Activated CD8-positive, alpha-beta memory T cell treated with anti-CD3 and anti-CD28 coated beads, Interleukin-2, amount 10 ng/mL, durations not matched to agents 7 days and 5 days (primary cell): ENCODE results near the gene ADAMTS14. TPM values are rescaled to one million over a fixed set of nuclear protein-coding genes. Genes with fewer than 3 reads are reported as not detected.

Source experiments
- ATAC-seq: fragments of 150-1000 bp; cut with Tn5 transposase; one replicate; pipeline ENCODE4 v1.10.0; 2021; ENCODE audit warnings: moderate library complexity
- CTCF ChIA-PET: fragments of 350-600 bp; sonication (Branson Sonifier 250); formaldehyde crosslinking; loops from one replicate; lab custom pipeline; 2021; ENCODE audit warnings: antibody characterized with exemption; lab: Charles Lee
- DNase-seq: peaks from one replicate; pipeline ENCODE4 v3.0.0-alpha.2; 2020
- H3K27ac Mint-ChIP-seq: one replicate; pipeline ENCODE4 v1.8.0; 2021; ENCODE audit warnings: mild to moderate bottlenecking, mixed read lengths
- H3K27me3 Mint-ChIP-seq: one replicate; pipeline ENCODE4 v1.8.0; 2021; ENCODE audit warnings: mixed read lengths
- H3K36me3 Mint-ChIP-seq: one replicate; pipeline ENCODE4 v1.8.0; 2021; ENCODE audit warnings: mild to moderate bottlenecking, mixed read lengths
- H3K4me1 Mint-ChIP-seq: one replicate; pipeline ENCODE4 v1.8.0; 2021; ENCODE audit warnings: mixed read lengths
- H3K4me3 Mint-ChIP-seq: one replicate; pipeline ENCODE4 v1.8.0; 2021; ENCODE audit warnings: mild to moderate bottlenecking, moderate library complexity, mixed read lengths
- H3K9me3 Mint-ChIP-seq: one replicate; pipeline ENCODE4 v1.8.0; 2022; ENCODE audit warnings: low read depth, mixed read lengths
- total RNA-seq, 2 experiments: library from RNA; stranded (reverse); gene quantifications; one replicate each; pipeline ENCODE4 v1.2.3, GENCODE V29; 2021

The ADAMTS14 gene
- total RNA-seq, 2 experiments from 2014 or later = 0.15 to 0.19 TPM

DNA sequence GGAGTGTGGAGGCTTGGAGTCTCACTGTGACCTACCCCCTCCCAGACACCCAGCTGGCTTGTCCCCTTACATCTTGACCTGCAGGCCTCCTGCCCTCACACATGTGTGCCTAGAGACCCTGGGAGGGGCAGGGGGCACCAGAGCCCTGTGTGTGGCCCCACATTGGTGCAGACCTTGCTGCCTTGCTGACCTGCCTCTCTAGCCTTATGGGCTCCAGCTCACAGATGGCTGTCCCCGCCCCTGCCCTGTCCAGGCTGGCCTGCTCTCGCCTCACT, 9.4 kb downstream of the ADAMTS14 start:
- H3K27me3 Mint-ChIP-seq = no peaks in the 10 kb centered on the region
- H3K4me1 Mint-ChIP-seq = peaks cover 14% of the 10 kb centered on the region
- no peak overlapping the region for H3K27ac Mint-ChIP-seq
- CTCF ChIA-PET = interaction anchor here (0.9 to 1.0 kb wide), 2 partner anchors 77 to 220 kb away, joined by 3 to 4 read pairs; no protein-coding TSS in a partner anchor
- no peaks in the 10 kb centered on the region for H3K36me3 Mint-ChIP-seq
- no peak overlapping the region for H3K4me3 Mint-ChIP-seq
- ATAC-seq = no peak
- no peak for DNase-seq
- no peaks in the 10 kb centered on the region for H3K9me3 Mint-ChIP-seq

DNA sequence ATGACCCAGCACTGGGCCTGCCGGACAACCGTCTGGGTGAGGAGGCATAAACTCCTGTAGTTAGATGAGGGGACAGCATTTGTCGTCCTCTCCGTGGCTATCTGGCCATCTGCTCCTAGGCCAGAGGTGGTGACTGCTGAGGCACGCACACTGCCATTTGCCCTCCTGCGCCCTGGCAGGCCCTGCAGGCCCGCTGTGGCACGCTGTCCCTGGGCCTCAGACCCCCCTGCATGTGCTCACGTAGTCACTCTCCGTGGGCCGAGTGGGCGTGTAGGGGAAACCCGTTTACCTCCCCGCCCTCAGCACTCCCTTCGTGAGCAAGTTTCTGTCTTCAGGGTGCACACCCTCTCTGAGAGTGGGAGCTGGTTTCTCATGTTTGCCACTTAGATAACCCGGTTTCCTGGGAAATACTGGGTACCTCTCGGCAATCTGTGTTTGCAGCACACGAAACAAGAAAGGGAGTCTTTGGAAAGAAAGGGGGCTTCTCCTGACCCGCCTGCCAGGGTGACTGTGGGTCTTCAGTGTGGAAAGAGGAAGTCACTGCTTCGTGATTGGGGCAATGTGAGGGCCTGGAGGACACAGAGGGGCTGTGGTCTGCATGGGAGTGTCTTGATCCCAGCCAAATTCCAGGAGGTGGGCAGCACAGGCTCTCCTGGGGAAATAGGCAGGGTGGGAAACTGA, 10.8 kb downstream of the ADAMTS14 start:
- Mint-ChIP-seq H3K4me1 (peaks cover 10% of the 10 kb centered on the region), H3K36me3 (no peaks in the 10 kb centered on the region), H3K27ac (no peak overlapping the region), H3K27me3 (no peaks in the 10 kb centered on the region), H3K9me3 (no peaks in the 10 kb centered on the region), H3K4me3 (no peak overlapping the region)
- ATAC-seq = no peak
- CTCF ChIA-PET = no interaction called here
- no peak for DNase-seq

DNA sequence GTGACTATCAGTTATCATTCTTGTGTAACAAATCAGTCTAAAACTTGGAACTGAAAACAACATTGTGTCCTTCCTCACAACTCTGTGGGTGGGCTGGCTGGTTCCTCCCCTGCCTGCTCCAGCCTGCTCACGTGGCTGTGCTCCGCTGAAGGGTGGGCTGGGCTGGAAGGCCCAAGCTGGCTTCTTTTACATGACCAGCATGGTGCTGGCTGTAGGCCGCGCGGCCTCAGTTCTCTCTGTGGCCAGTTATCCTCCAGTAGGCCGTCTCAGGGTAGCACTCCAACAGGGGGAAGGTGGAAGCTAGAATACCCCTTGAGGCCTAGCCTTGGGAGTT, 11.3 kb downstream of the ADAMTS14 start:
- no peak overlapping the region for H3K4me3 Mint-ChIP-seq
- CTCF ChIA-PET = interaction anchor here (0.9 kb wide), 1 partner anchor 17 kb away, joined by 3 read pairs; no protein-coding TSS in a partner anchor
- no peak overlapping the region for H3K27ac Mint-ChIP-seq
- ATAC-seq (no peak), DNase-seq (no peak)
- H3K9me3 Mint-ChIP-seq = no peaks in the 10 kb centered on the region
- no peaks in the 10 kb centered on the region for H3K27me3 Mint-ChIP-seq
- peaks cover 8% of the 10 kb centered on the region for H3K4me1 Mint-ChIP-seq
- no peaks in the 10 kb centered on the region for H3K36me3 Mint-ChIP-seq

DNA sequence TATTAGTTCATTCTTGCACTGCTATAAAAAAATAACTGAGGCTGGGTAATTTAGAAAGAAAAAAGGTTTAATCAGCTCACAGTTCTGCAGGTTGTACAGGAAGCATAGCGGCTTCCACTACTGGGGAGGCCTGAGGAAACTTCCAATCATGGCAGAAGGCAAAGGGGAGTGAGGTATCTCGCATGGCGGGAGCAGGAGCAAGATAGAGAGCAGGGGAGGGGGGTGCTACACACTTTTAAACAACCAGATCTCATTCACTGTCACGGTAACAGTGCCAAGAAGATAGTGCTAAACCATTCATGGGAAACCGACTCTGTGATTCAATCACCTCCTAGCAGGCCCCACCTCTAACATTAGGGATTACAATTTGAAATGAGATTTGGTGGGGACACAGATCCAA, 11.6 kb downstream of the ADAMTS14 start:
- CTCF ChIA-PET = interaction anchor here (0.9 kb wide), 1 partner anchor 18 kb away, joined by 3 read pairs; no protein-coding TSS in a partner anchor
- Mint-ChIP-seq H3K27me3 (no peaks in the 10 kb centered on the region), H3K4me1 (peaks cover 8% of the 10 kb centered on the region), H3K9me3 (no peaks in the 10 kb centered on the region), H3K36me3 (no peaks in the 10 kb centered on the region), H3K27ac (no peak overlapping the region), H3K4me3 (no peak overlapping the region)
- no peak for ATAC-seq
- DNase-seq = no peak

DNA sequence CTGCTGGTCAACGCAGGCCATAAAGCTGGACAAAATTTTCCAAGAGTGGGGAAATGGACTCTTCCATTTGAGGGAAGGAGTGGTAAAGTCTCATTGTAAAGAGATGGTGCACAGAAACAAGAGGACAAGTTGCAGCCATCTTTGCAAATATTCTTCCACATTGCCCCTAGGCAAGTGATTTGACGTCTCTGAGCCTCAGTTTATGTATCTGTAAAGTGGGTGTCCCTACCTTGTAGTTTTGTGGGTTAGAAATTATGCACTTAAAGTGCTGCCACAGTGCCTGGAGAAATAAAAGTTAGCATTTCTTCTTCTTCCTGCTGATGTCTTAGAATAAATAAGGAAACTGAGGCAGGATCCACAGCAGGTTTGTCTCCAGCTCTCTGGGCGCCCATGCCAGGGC, 12.1 kb downstream of the ADAMTS14 start:
- Mint-ChIP-seq H3K9me3 (no peaks in the 10 kb centered on the region), H3K4me3 (no peak overlapping the region), H3K27ac (no peak overlapping the region), H3K27me3 (no peaks in the 10 kb centered on the region), H3K4me1 (peaks cover 8% of the 10 kb centered on the region), H3K36me3 (no peaks in the 10 kb centered on the region)
- CTCF ChIA-PET = interaction anchor here (0.9 kb wide), 1 partner anchor 18 kb away, joined by 3 read pairs; no protein-coding TSS in a partner anchor
- ATAC-seq (no peak), DNase-seq (no peak)

DNA sequence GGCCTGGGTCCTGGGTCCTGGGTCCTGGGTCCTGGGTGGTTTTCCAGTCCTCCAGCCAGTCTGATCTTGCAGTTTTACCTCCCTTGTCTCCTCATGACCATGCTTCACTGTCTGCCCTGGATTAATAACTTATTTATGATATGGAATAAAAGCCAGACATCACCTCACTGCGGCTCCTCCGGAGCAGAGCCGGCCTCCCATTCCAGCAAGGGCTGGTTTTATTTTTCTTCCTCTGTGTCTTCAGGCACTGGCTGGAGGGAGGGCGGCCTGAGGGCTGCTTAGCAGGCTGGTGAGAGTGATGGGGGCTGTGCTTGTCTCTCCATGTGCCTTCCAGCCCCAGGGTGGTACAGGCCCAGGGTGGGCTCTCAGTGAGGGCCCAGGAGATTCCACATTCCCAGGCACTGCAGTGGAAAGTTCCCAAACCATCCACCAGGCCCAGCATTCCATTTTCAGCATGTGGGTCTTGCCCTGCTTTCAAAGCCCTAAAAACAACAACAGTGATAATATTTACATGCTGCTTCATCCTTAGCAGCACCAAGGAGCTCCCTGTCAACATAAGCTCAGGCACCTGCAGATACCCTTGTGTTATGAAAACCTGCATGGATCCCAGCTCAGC, 12.6 kb downstream of the ADAMTS14 start:
- no peaks in the 10 kb centered on the region for H3K36me3 Mint-ChIP-seq
- ATAC-seq (no peak), DNase-seq (no peak)
- CTCF ChIA-PET = no interaction called here
- no peak overlapping the region for H3K4me3 Mint-ChIP-seq
- H3K9me3 Mint-ChIP-seq = no peaks in the 10 kb centered on the region
- H3K27me3 Mint-ChIP-seq = no peaks in the 10 kb centered on the region
- H3K27ac Mint-ChIP-seq = no peak overlapping the region
- peaks cover 8% of the 10 kb centered on the region for H3K4me1 Mint-ChIP-seq

DNA sequence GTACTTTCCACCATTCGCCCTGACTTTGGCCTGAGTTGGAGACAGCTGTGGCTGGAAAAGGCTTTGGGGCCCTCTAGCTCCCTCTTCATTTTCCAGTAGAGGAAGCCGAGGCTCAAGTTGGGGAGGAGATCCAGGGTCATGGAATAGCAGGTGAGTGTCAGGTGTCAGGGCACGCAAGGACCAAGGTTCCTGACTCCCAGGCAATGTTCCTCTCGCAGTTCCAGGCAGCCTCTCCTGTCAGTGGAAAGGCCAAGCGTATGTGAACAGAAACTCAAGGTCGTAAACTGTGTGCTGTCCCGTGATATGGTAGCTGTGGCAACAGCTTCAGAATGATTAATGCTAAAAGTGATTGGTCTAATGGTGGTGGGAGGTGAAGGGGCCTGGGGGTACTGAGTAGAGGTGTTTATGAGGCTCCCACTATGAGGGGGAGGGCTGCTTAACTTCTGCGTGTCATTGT, 13.2 kb downstream of the ADAMTS14 start:
- peaks cover 8% of the 10 kb centered on the region for H3K4me1 Mint-ChIP-seq

DNA sequence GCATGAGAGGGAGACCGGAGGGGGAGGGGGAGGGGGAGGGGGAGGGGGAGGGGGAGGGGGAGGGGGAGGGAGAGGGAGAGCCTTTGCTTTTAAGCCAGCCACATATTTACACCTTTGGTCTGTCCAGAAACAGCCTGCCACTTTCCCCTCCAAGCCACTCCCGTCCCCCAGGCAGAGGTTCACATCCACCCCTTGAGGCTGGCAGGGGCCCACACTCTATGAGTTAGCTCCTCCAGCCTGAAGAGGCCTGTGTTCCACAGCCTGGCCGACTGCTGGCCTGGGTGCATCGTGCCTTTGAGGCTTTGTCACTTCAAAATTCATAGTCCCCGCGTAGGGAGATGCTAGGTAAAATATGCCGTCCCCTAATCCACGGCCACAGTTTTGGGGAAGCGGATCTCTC, 16.5 kb downstream of the ADAMTS14 start:
- no peak overlapping the region for H3K4me3 Mint-ChIP-seq
- H3K36me3 Mint-ChIP-seq = no peaks in the 10 kb centered on the region
- no peak for ATAC-seq

More for the DNA sequence above, 13.2 kb downstream of the ADAMTS14 start:
- no peak for DNase-seq
- Mint-ChIP-seq H3K36me3 (no peaks in the 10 kb centered on the region), H3K27ac (no peak overlapping the region), H3K27me3 (no peaks in the 10 kb centered on the region), H3K9me3 (no peaks in the 10 kb centered on the region), H3K4me3 (no peak overlapping the region)
- ATAC-seq = no peak
- CTCF ChIA-PET = no interaction called here

DNA sequence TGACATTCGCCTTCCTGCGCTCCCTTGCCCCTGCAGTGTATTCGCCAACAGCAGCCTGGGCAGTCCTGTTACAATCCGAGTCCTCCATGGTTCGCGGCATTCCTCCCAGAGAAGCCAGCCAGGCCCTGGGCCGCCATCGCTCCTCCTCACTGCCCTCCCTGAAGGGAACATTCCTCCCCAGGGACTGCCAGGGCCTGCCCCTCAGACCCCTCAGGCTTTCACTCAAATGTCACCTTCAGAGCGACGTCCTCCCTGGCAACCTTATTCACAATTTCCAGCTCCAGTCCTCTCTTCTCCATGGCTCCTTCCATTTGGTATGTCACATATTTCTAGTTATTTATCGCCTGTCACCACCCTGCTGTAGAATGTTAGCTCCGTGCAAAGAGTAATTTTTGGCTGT, 17.4 kb downstream of the ADAMTS14 start:
- no peaks in the 10 kb centered on the region for H3K36me3 Mint-ChIP-seq
- ATAC-seq (no peak), DNase-seq (no peak)
- no peaks in the 10 kb centered on the region for H3K9me3 Mint-ChIP-seq
- no peak overlapping the region for H3K4me3 Mint-ChIP-seq
- CTCF ChIA-PET = no interaction called here
- H3K27ac Mint-ChIP-seq = no peak overlapping the region
- H3K27me3 Mint-ChIP-seq = peaks cover 8% of the 10 kb centered on the region
- H3K4me1 Mint-ChIP-seq = no peaks in the 10 kb centered on the region

More for the DNA sequence above, 16.5 kb downstream of the ADAMTS14 start:
- no peak for DNase-seq
- no peaks in the 10 kb centered on the region for H3K4me1 Mint-ChIP-seq
- H3K27ac Mint-ChIP-seq = no peak overlapping the region
- H3K27me3 Mint-ChIP-seq = peaks cover 8% of the 10 kb centered on the region
- CTCF ChIA-PET = no interaction called here
- no peaks in the 10 kb centered on the region for H3K9me3 Mint-ChIP-seq

DNA sequence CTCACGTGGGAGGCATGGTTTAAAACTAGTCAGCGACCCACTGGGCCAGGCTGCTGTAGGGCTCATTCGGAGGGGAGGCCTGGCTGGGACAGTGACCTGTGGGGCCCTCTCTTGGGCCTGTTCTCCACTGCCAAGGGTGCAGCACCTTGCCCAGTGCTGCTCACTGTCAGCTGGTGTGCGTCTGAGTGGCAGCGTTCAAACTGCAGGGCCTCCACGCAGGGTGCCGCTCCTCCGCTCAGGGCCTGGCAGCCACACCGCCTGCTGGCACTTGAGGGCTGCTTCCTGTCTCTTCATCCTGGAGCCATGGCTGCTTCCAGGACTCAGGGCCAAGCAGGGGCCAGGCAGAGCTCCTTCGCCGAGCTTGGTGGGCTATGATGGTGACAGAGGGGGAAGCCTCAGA, 18.3 kb downstream of the ADAMTS14 start:
- peaks cover 8% of the 10 kb centered on the region for H3K27me3 Mint-ChIP-seq
- DNase-seq (no peak), ATAC-seq (no peak)
- H3K4me1 Mint-ChIP-seq = no peaks in the 10 kb centered on the region
- no peaks in the 10 kb centered on the region for H3K9me3 Mint-ChIP-seq
- no peak overlapping the region for H3K27ac Mint-ChIP-seq
- H3K4me3 Mint-ChIP-seq = no peak overlapping the region
- H3K36me3 Mint-ChIP-seq = no peaks in the 10 kb centered on the region
- CTCF ChIA-PET = no interaction called here

DNA sequence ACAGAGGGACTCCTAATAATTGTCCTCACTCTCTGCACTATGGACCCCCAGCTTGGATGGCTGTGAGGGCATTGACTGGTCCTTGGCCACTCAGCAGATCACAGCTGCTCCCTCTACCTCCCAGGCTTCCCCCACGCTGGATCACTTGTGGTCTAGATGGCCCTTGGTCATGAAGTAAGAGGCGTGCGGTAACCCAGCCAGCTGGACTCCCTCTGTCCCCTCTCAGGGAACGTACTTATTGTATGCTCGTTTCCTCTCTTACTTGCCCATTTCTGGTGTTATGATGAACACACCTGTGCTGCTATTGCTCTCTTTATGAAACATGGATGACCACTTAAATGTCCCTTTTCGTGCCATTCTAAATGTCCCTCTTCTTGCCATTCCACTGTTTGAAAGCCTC, 19.3 kb downstream of the ADAMTS14 start:
- Mint-ChIP-seq H3K36me3 (no peaks in the 10 kb centered on the region), H3K27me3 (peaks cover 8% of the 10 kb centered on the region), H3K4me3 (no peak overlapping the region), H3K27ac (no peak overlapping the region), H3K9me3 (no peaks in the 10 kb centered on the region), H3K4me1 (no peaks in the 10 kb centered on the region)
- DNase-seq = no peak
- no peak for ATAC-seq
- CTCF ChIA-PET = interaction anchor here (0.7 kb wide), 1 partner anchor 10 kb away, joined by 4 read pairs; no protein-coding TSS in a partner anchor

DNA sequence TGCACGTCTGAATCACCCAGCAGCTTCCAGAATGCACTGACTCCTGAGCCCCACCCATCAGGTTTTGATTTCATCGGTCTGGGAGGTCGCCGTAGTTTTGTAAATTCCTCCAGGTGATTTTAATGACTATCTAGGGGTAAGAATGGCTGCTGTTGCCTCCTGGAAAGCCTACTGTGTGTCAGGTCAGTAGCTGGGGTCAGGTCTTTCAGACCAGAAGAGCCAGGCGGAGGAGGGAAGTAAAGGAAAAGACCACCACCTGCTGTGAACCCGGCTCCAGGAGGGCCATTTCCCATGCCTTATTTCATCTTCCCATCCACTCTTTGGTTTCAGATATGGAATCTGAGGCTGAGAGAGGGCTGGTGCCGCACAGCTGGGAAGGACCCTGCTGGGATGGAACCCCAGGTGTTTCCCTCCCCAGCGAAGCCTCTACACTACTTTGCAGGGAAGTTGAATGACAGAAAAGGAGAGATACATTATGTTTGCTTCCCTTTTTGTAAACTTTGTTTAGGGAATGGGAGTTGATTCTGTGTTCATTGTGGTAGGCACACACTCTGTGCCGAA, 19.8 kb downstream of the ADAMTS14 start:
- H3K27ac Mint-ChIP-seq = no peak overlapping the region
- H3K27me3 Mint-ChIP-seq = peaks cover 8% of the 10 kb centered on the region
- ATAC-seq = no peak
- DNase-seq = no peak
- no peaks in the 10 kb centered on the region for H3K36me3 Mint-ChIP-seq
- H3K9me3 Mint-ChIP-seq = no peaks in the 10 kb centered on the region
- no peak overlapping the region for H3K4me3 Mint-ChIP-seq
- H3K4me1 Mint-ChIP-seq = no peaks in the 10 kb centered on the region
- CTCF ChIA-PET = interaction anchor here (0.7 kb wide), 1 partner anchor 10 kb away, joined by 4 read pairs; no protein-coding TSS in a partner anchor

DNA sequence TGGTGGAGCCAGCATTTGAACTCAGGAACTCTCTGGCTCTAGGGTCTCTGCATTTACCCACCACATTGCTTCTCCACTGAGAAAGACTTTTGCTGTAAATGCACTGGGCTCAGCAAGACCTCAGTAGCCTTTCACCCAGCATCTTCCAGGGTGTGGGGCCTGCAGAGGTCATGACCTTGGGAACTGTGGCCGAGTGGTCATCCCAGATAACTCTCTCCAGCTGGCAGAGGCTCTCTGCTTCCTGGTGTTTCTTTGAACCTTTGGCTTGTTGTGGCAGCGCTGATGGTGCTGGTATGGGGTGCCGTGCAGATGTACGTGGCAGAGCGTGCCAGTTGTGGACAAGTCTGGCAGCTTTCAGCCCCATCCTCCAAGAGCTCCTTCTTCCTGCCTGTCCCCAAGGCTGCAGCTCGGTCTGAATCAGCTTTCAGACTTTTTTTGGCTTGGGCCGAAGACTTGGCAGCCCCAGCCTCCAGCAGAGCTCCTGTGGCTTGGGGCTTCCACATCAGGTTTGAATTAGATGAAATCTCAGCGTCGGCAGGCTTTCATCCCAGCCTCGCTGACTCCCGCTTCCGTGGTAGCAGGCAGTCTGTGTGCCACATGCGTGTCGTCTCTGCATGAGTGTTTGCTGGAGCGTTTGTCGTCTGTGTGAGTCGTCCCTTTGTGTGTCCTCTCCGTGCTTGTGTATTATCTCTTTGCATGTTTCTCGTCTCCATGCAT, 21.5 kb downstream of the ADAMTS14 start:
- no peaks in the 10 kb centered on the region for H3K9me3 Mint-ChIP-seq
- peaks cover 8% of the 10 kb centered on the region for H3K27me3 Mint-ChIP-seq
- DNase-seq = no peak
- H3K4me1 Mint-ChIP-seq = no peaks in the 10 kb centered on the region
- no peaks in the 10 kb centered on the region for H3K36me3 Mint-ChIP-seq
- no peak for ATAC-seq
- no peak overlapping the region for H3K27ac Mint-ChIP-seq
- CTCF ChIA-PET = no interaction called here
- no peak overlapping the region for H3K4me3 Mint-ChIP-seq
